GM11168 (cell line): ENCODE results near the gene ZBTB47.

Source experiments
- in situ Hi-C: fragments of 300-500 bp; cut with MboI; formaldehyde crosslinking; loops from one replicate; pipeline ENCODE4 v1.12.0; 2022; ENCODE audit warnings: low sequenced_read_pairs; ENCODE audit not compliant: unreplicated experiment

The ZBTB47 gene

DNA sequence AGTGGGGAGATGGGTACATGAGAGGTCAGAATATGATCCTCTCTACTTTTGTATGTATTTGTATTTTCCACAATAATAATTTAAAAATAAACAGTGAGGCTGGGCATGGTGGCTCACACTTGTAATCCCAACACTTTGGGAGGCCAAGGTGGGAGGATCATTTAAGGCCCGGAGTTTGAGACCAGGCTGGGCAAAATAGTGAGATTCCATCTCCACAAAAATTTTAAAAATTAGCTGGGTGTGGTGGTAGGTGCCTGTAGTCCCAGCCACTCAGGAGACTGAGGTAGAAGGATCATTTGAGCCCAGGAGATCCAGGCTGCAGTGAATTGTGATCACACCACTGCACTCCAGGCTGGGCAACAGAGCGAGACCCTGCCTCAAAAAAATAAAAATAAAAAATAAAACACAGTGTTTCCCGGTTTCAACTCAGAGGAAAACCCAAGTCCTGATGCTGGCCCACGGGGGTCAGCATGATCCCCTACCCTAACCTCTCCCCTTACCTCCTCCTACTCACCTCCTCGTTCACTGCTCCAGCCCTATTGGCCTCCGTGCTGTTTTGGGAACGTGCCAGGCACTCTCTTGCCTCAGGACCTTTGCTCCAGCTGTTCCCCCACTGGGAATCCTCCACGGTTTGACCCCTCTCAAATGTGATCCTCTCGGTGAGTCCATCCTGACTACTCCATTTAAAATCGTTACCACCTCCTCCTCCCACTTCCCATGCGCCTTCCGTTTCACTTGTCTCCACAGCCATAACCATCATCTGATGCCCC is 29.0 kb downstream of the ZBTB47 start:
- in situ Hi-C loops = no loop called here

DNA sequence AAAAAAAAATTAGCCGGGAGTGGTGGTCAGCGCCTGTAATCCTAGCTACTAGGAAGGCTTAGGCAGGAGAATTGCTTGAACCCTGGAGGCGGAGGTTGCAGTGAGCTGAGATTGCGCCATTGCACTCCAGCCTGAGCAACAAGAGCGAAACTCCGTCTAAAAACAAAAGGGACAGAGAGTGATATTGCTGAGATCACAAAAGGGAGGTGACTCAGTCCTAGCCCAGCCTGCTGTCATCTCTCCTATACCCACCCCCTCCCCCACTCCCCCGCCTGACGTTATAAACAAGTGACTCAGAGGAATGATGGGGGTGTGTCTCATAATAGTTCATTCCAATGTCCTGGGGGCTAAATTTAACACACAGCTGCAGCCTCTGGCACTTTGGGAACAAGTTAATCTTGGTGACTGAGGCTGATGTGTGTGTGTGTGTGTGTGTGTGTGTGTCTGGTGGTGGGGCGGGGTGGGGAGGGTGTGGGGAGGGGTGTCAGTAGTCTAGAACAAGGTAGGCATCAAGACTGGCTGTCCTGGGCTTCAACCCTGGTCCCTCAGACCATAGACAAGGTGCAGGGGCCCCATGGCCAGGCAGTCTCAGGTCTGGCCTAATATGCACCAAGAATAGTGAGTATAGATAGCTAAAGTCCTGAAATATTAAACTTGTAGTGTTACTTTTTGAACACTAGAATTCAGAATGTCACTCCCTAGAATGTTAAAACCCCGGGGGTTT is 30.5 kb downstream of the ZBTB47 start:
- in situ Hi-C loops = no loop called here

DNA sequence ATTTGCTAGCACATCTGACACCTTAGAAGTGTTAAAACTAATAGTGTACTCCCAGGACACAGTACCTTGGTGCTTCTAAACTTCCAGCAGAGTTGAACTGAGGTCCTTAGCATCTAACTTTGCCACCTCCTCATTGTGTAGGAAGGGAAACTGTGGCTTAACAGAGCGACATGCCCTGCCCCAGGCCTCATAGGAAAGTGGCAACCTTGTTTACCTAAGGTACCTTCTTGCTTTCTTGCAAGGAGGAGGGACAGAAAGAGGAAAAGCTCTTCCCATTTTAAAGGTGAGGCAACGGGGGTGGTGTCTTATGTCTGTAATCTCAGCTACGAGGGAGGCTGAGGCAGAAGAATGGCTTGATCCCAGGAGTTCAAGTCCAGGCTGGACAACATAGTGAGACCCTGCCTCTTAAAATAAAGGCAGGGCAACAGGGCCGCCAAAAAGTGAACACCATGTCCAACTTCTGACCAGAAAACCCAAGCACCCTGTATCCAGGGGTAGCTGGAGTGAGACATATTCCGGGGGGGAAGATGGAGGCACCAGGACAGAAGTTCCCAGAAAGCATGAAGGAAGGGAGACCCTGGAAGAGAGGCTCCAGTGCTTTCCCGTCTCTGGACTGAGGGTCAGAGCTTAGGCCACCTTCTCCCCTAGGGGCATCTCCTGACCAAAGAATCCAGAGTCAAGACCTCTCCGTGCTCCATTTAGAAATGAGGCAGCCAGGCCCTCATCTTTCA is 31.3 kb downstream of the ZBTB47 start:
- in situ Hi-C loops = no loop called here

DNA sequence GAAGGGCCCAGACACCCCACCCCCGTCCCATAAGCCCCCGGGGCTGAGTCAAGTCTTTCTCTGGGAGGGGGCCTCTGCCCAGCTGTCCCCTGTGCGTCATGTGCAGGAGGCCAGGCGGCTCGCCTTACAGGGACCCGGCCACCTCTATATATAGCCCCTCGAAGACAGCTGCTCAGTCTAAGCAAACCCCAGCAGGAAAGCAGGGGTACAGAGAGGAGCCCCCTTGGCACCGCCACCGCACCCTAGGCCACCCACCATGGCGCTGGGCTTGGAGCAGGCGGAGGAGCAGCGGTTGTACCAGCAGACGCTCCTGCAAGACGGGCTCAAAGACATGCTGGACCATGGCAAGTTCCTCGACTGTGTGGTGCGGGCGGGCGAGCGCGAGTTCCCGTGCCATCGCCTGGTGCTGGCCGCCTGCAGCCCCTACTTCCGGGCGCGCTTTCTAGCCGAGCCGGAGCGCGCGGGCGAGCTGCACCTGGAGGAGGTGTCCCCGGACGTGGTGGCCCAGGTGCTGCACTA is 31.9 kb downstream of the ZBTB47 start, which contains the start of gene KLHL40:
TSS of gene KLHL40 (plus strand) at position 175 of the 519 bp plus-strand sequence. CDS start at position 257, 82 bp downstream.
- in situ Hi-C loops = no loop called here

DNA sequence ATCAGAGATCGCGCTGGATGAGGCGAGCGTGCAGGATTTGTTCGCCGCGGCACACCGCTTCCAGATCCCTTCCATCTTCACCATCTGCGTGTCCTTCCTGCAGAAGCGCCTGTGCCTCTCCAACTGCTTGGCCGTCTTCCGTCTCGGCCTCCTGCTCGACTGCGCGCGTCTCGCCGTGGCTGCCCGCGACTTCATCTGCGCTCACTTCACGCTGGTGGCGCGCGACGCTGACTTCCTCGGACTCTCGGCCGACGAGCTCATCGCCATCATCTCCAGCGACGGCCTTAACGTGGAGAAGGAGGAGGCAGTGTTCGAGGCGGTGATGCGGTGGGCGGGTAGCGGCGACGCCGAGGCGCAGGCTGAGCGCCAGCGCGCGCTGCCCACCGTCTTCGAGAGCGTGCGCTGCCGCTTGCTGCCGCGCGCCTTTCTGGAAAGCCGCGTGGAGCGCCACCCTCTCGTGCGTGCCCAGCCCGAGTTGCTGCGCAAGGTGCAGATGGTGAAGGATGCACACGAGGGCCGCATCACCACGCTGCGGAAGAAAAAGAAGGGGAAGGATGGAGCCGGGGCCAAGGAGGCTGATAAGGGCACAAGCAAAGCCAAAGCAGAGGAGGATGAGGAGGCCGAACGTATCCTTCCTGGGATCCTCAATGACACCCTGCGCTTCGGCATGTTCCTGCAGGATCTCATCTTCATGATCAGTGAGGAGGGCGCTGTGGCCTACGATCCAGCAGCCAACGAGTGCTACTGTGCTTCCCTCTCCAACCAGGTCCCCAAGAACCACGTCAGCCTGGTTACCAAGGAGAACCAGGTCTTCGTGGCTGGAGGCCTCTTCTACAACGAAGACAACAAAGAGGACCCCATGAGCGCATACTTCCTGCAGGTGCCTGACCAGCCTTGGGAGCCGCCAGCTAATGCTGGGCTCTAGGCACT is 32.7 kb downstream of the ZBTB47 start:
- in situ Hi-C loops = no loop called here

DNA sequence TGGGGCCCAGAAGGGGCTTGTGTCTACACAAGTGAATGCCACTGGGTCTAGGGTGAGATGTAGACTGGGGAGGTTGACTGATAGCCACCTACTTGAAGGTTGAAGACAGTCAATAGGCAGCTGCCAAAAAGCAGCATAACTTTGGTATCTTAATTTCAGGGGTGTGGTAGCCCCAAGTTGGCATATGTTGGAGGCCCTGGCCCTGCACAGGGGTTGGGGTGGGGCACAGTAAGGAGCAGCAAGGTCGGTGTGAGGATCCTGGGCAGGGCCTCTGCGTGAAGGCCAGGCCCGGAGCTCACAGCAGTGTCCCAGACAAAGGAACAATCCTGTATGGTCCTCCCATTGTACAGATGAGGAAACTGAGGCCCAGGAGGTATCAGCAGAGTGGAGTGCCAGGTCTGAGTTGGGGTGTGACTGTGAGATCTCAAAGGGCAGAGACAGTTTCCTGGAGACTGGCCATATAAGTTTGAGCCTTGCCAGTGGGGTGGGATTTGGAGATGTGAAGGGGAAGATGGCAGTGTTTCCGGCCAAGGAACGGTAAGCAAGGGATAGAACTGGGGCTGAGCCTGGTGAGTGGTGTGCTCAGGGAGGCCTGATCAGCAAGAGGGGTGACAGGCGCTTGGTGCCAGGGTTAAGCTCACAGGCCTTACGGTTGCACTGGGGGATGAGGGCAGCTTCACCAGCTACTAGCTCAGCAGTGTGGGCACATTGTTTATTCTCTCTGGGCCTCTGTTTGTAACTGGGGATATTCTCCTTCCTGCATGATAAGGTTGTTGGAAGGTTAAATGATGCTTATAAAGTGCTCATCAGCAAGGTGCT is 33.5 kb downstream of the ZBTB47 start:
- in situ Hi-C loops = no loop called here

DNA sequence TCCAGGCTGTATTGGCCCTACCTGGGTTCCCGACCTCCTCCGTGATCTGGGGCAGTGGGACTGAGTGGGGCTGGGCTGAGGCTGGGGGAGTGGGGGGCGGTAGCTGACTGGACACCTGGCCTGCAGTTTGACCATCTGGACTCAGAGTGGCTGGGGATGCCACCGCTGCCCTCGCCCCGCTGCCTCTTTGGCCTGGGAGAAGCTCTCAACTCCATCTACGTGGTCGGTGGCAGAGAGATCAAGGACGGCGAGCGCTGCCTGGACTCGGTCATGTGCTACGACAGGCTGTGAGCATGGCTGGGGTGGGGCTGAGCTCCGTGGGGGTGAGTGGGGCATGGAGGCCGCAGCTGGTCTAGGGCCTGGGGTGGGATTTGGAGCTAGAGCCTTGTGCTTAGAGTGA is 34.5 kb downstream of the ZBTB47 start:
- in situ Hi-C loops = no loop called here

DNA sequence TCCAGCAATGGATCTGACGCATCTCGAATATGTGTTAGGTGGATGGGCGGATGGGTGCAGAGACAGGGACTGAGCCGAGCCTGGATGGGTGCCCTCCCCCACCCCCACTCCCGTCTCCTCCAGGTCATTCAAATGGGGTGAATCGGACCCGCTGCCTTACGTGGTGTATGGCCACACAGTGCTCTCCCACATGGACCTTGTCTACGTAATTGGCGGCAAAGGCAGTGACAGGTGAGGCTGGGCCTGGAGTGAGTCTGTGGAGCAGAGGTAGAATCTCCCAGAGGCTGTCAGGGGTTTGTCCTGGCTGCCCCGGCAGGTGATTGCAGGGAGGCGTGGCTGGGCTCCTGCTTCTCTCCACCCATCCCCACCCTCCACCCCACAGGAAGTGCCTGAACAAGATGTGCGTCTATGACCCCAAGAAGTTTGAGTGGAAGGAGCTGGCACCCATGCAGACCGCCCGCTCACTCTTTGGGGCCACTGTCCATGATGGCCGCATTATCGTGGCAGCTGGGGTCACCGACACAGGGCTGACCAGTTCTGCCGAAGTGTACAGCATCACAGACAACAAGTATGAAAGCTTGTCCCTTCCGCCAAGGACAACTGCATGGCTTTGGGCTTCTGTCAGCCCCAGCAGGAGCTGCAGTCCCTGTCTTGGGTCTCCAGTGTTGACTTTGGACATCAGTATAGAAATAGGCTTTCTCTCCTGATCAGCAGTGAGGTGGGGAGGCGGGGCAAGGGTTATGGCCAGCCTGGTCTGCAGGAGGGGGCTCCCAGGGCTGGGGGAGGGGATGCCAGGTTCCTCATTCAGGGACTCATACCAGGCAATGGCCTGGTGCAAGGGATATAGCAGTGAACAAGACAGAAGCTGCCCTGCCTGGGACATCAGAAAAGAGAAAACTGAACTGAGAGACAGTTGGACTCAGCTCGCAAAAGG is 35.3 kb downstream of the ZBTB47 start:
- in situ Hi-C loops = no loop called here

DNA sequence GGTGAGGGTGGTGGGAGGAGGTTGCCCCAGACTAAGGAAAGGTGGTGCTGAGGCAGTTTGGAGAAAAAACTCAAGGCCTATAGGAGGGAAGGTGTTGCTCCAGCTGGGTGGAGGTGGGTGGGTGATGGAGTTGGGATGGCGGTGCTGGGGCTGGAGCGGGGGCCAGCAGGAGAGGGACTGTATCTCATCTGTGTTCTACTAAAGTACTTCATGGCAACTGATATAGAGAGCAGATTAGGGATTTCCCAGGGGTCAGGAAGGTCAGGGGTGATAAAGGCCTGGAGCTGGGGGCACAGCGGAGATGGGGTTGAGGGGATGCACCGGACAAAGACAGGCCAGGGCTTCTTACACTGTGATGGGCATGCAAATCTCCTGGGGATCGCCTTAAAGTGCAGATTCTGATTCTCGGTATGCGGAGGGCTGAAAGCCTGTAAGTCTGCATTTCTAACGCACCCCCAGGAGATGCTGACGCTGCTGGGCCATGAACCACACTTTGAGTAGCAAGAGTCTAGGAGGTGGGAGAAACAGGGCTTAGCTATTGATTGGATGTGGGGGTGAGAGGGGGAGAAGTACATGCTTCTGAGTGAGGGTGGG is 36.0 kb downstream of the ZBTB47 start:
- in situ Hi-C loops = no loop called here

DNA sequence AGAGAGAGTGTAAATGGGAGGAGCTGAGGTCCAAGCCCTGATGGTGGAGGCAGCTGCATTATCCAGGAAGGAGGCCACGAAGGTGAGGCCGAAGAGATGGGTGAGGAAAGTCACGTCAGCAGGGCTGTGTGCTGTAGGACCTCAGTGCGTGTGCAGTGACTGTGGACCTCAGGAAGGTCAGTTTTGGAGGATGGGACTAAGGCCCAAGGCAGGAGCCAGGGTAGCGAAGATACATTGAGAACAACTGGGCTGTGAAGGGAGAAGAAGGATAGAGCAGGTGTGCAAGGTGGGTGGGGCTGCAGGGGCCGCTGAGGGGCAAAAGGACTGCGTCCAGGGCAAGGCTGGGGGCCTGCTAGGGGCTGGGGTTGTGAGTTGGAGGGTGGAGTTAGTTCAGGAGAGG is 36.7 kb downstream of the ZBTB47 start:
- in situ Hi-C loops = no loop called here

DNA sequence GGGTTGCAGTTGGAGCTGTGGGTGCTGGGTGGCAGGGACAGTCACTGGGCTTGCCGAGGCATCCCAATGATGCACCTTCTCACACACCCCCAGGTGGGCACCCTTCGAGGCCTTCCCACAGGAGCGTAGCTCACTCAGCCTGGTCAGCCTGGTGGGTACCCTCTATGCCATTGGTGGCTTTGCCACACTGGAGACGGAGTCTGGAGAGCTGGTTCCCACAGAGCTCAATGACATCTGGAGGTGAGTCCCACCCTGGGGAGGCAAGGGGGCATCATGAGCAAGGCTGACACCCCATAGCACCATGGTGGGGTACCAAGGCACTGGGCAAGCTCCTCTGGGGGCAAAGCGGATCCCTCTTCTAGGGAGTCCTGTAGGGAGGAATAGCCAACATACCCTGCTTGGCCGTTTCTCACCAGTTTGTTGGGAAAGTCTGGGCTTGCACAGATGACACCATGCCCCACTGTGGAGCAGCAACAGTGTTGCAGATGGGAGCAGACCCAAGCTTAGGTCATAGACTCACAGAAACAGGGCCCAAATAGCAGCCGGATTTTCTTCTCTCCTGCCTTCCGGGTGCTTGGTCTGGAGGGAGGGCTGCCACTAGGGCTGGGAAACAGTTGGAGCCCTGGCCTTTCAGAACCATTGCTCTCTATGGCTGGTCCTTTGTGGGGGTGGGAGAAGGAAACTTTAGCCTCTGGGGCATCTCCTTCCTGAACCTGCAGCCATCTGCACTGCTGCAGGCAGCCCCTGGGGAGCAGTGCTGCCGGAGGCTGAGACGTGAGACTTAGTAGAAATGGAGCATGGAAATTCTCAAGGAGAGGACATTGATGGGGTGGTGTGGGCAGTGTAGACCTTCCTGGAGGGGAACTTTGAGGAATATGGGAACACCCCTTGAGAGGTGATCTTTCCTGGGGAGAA is 37.5 kb downstream of the ZBTB47 start:
- in situ Hi-C loops = no loop called here

DNA sequence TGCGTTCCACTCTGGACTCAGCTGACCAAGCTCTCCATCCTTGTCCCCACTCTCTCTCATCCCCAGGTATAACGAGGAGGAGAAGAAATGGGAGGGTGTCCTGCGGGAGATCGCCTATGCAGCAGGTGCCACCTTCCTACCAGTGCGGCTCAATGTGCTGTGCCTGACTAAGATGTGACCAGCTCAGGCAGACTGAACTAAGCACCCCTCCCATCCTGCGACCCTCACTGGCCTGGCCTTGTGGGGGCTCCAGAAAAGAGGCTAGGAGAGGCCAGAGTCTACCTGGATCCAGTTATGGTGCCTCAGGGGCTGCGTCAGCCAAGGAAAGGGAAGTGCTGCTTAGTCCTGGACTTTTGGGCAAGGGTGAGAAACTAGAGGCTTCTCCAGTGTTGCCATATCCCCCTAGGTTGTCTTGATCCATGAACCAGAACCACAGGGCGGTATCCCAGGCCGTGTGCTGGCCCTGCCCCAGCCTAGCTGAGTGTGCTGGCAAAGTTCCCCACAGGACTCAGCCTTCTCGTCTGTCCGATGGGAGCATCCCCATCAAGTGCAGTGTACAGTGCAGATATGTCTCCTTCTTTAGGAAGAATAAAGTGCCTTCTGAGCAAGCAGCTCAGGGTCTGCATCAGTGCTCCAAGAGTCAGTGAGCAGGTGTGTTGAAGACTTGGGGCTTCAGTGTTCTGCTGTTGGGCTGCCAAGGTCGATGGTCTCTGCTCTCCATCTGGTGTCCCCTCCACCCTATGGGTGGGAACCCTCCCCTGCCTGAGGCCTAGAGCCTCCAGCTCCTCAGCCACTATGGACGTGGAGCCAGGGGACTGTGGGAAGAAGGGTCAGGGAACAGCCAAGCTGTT is 38.5 kb downstream of the ZBTB47 start:
- in situ Hi-C loops = no loop called here

DNA sequence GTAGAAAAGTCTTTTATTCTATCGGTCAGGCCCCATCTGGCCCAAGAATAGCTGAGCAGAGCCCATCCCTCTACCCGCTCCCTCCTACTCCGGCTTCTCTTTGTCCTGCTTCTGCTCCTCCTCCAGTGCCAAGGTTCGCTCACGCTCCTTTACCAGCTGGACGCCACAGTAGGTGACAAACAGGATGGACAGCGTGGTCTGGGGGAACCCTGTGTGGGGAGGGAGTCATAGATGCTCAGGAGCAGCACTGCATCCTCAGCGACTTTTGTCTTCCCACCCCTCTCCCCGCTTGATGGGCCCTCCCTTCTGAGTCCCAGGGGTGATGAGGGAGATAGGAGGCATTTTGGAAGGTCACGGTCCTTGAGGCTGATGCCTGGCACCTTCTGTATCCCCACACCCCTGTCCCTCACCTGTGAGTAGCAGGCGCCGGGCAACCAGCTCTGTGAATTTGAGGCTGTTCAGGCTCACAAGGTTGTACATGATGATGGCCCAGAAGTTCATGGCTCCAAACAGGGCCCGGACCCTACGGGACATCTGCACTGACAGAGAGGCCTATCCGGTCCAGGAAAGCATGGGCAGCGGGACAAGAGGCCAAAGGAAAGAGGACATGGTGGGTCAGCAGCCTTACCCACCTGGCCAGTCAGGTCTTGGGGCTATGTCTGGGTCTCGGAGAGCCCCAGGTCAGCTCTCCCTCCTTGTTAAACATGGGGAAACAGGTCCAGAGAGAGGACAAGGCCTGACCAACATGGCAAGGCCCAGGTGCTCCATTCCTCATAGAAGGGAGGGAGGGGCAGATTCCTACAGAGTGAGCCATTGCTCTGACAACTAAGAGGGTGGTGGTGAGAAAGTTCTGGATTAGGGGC is 39.4 kb downstream of the ZBTB47 start:
- in situ Hi-C loops = no loop called here

DNA sequence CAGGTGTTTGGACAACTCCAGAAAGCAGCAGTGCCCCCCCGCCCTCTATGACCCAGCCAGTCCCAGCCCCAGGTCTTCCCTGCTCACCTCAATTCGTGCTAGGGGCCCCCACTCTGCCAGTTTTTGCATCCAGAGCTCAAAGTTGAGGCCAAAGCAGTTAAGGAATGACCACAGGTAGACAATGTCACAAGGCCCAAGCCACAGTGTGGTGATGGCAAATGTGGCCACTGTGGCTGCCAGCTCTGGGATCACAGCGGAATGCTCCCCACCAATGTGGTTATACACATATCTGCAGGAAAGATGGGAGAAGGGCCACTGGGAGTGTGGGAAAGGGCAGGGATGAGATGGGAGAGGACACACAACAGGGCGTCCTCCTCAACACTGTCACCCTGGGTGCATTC is 40.0 kb downstream of the ZBTB47 start:
- in situ Hi-C loops = no loop called here

DNA sequence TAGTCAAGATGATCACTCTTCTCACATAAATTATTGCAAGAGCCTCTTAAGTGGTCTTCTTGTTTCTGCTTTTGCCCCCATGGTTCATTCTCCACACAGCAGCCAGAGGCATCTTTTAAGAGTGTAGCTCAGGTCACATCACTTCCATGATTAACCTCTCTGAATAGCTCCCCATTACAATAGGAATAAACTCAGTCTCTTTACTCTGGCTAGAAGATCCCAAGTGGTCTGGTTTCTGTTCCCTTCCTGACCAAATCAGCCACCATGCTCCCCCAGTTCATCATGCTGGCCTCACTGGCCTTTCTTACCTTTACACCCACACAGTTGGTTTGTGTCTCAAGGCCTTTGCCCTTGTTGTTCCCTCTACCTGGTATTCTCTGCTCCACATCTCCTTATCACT is 40.9 kb downstream of the ZBTB47 start:
- in situ Hi-C loops = no loop called here
